ENCODE data around the gene ABLIM2.

- TF ChIP-seq CTCF (IDR thresholded peaks at IDR 0.05; ENCODE audit: insufficient read depth, low read length) (no peak), POLR2AphosphoS5 (IDR thresholded peaks at IDR 0.05; ENCODE audit: low read depth) (no peak), GABPA (IDR thresholded peaks at IDR 0.05; ENCODE audit: low read depth) (no peak), REST (IDR thresholded peaks at IDR 0.05; ENCODE audit: insufficient replicate concordance, low read depth) (no peak), SPI1 (IDR thresholded peaks at IDR 0.05; ENCODE audit: borderline replicate concordance, low read depth) (no peak)
Measured at GRCh38 chr4:8041868-8042267, 116.7 kb downstream of the ABLIM2 start.
